HG02840 (cell line): ENCODE measurements around the gene DOHH.

ENCODE experiments used
- ATAC-seq: cut with Tn5 transposase; IDR thresholded peaks from one replicate; pipeline ENCODE4 v1.9.1; 2021; ENCODE audit warnings: mild to moderate bottlenecking, moderate library complexity, moderate number of reproducible peaks; ENCODE audit not compliant: unreplicated experiment, low FRiP score

Gene DOHH

DNA sequence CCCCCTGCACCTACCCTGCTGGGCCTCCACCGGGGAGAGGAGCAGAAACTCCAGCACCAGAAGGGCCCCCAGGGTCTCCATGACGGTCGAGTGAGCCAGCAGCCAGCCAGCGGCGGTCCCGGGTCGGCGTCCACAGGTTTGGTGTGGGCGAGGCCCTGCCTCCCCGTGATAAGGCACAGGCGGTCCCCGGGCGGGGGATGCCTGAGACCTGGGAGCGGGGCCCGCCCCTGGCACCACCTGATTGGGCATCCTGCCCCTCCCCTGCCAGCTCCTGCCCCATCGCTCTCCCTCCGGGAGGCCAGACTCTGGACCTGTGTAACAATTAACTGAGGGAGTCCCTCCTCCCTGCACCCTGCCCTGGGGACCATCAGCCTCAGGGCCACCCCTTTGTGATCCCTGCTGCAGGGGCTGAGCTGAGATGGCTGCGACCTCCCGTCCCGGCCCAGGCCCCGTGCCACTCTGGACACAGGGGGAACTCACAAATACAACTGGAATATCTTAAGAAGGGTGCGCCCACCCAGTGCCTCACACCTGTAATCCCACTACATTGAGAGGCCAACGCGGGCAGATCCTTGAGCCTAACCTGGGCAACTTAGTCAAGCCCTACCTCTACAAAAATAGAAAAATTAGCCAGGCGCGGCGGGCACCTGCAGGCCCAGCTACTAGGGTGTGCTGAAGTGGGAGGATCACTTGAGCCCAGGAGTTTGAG is 19.9 kb downstream of the DOHH start, which contains the start of gene SMIM24:
SMIM24 (minus strand) TSS at position 143 of the 709 bp plus-strand sequence; CDS start at position 81, 62 bp downstream.
- ATAC-seq, result no peak

DNA sequence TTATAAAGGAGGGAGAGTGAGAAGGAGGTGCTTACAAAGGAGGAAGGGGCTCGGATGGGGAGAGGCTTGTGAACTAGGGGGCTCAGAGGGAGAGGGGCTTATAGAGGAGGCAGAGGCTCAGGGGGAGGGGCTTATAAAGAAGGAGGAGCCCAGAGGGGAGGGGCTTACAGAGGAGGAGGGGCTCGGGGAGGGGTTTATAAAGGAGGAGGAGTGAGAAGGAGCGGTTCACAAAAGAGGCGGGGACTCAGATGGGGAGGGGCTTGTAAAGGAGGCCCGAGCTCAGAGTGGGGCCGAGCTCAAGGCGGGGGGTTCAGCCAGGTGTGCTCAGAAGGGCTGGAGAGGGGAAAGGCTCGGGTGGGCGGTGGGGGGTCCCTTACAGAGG is 20.6 kb downstream of the DOHH start:
- no peak for ATAC-seq

DNA sequence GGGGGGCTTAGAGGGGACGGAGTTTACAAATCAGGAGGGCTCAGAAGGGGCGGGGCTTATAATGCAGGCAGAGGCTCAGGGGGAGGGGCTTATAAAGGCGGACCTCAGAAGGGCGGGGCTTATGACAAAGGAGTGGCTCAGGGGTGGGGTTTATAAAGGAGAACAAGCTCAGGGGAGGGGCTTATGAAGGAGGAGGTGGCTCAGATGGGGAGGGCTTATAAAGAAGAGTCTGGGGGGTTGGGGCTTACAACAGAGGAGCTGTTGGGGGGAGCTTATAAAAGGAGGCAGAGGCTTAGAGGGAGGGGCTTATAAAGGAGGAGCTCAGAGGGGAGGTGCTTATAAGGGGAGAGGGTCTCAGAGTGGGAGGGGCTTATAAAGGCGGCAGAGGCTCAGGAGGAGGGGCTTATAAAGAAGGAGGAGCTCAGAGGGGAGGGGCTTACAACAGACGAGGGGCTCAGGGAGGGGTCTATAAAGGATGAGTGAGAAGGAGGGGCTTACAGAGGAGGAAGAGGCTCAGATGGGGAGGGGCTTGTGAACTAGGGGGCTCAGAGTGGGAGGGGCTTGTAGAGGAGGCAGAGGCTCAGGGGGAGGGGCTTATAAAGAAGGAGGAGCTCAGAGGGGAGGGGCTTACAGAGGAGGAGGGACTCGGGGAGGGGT is 21.2 kb downstream of the DOHH start:
- ATAC-seq, result no peak

DNA sequence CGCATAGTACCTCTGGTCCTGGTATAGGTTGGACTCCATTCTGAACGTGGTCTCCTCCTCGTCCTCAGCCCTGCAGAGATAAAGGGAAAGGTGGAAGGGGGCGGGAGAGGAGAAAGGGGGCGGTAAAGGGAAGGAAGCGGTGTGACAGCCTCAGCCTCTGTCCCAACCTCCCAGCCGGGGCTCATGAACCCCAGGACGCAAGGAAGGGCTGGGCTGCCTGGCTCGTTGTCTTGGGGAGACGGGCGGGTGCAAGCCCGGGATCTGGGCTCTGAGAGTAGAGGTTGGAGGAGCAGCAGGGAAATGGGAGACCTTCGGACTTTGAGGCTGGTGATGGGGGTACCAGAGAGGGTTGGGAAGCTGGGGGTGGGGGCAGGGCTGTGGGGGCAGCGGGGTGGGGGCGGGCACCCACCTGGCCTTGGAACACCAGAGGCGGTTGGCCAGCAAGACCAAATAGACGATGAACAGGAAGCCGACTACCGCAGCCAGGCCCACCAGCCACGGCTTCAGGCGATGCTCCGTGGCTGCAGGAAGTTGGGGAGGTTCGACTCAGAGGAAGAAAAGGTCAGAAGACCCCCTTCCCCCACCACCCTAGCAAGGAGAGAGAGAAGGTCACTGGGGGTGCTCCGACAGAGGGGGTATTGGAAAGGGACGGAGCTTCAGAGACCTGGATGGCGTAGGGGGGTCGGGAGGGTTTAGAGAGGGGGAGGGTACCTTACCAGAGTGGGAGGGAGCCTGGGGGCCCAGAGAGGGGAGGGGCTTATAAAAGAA is 21.9 kb downstream of the DOHH start:
- no peak for ATAC-seq

DNA sequence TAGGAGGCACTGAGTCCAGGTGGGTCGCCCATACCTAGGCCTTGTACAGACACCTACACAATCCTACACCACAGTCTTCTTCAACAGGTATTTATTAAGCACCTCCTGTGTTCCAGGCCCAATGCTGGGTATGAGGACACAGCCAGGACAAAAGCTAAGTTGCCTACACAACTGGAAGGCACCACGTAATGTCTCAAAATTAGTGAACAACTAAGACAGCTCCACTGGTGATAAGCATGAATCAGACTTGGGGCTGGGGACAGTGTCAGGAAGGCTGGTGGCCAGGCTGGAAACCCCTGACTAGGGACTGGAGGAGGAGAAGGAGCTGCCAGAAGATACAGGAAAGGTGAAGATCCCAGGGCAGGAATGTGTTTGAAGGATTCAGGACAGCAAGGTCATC is 22.5 kb downstream of the DOHH start:
- ATAC-seq, result no peak

DNA sequence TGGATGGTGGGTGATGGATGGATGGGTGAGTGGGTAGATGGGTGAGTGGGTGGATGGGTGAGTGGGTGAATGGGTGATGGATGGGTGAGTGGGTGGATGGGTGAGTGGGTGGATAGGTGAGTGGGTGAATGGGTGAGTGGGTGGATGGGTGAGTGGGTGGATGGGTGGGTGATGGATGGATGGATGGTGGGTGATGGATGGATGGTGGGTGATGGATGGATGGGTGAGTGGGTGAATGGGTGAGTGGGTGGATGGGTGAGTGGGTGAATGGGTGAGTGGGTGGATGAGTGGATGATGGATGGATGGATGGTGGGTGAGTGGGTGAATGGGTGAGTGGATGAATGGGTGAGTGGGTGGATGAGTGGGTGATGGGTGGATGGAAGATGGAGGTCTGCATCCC is 23.0 kb downstream of the DOHH start:
- ATAC-seq, result no peak

DNA sequence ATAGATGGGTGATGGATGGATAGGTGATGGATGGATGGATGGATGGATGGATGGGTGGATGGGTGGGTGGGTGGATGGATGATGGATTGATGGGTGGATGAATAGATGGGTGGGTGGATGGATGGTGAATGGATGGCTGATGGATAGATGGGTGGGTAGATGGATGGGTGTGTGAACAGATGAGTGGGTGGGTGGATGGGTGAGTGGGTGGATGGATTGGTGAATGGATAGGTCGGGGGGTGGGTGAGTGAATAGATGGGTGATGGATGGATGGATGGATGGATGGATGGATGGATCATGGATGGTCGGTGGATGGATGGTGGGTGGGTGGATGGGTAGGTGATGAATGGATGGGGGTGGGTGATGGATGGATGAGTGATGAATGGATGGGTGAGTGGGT is 23.6 kb downstream of the DOHH start:
- no peak for ATAC-seq

DNA sequence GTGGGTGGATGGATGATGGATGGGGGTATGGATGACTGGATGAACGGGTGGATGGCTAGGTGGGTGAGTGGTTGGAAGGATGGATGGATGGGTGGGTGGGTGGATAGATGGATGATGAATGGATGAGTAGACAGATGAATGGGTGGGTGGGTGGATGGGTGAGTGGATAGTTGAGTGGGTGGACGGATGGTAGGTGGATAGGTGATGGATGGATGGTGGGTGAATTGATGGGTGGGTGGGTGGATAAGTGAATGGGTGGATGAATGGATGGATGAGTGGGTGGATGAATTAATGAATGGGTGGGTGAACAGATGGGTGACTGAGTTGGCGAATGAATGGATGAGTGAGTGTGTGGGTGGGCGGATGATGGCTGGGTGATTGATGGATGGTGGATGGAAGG is 25.0 kb downstream of the DOHH start:
- ATAC-seq, result no peak

DNA sequence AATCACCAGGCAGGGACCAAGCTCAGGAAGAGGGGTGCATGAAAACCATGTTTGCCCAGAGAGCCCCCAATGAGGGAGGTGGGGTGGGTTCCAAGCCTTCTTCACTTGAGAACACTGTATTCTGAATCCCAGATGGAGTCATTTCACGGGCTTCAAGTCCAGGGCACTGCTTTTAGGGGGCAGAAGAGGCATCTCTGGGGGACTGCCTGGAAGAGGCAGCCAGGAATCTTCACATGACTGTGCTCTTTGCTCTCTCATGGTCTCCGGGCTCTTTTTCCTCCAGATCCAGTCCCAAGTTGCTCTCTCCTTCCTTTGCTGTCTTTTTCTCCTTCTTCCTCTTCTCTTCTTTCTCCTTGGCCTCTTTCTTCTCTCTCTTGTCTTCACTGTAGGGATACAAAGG is 25.9 kb downstream of the DOHH start:
- ATAC-seq, result no peak

DNA sequence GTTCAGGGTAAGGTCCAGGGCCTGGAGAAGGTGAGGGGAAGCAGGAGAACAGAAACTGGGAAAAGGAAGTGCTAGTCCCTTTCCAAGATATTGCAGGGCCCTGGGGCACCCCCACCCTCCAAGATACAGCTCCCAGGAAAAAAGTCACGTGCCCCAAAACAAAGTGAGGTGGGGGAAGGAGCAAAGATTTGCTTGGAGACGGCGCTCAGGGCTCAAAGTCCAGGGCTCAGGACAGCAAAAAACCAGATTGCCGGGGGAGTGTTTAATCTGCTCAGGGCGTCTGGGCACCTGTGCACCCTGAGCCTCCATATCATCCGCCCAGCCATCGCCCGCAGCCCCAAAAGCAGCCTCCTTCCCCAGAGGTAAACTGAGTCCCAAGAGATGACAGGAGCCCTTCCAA is 26.5 kb downstream of the DOHH start:
- ATAC-seq, result no peak

DNA sequence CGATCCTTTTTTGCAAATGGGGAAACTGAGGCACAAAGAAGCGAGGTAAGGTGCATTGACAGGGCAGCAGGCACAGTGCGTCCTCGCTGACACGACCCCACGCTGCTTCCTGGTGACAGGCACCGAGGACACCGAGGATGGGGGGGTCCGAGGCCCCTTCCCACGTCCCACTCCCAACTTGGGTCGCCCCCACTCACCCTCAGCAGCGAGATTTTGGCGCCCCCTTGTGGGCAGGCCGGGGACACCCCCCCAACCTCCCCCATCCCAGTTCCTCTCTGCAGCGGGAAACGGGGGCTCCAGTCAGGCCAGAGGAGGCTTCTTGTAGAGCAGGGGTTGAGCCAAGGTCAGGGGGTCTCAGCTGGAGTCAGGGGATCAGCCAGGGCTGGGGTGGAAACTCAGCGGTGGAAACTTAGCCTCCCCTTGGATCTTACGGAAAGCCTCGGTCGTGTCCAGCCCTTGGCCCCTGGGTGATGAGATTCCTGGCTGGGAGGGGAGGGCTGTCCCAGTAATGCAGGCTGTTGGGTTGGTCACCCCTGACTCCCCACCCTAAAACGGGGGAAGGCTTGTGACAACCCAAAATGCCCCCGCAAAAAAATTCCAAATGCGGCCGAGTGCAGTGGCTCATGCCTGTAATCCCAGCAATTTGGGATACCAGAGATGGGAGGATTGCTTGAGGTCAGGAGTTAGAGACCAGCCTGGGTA is 28.4 kb downstream of the DOHH start:
- no peak for ATAC-seq

DNA sequence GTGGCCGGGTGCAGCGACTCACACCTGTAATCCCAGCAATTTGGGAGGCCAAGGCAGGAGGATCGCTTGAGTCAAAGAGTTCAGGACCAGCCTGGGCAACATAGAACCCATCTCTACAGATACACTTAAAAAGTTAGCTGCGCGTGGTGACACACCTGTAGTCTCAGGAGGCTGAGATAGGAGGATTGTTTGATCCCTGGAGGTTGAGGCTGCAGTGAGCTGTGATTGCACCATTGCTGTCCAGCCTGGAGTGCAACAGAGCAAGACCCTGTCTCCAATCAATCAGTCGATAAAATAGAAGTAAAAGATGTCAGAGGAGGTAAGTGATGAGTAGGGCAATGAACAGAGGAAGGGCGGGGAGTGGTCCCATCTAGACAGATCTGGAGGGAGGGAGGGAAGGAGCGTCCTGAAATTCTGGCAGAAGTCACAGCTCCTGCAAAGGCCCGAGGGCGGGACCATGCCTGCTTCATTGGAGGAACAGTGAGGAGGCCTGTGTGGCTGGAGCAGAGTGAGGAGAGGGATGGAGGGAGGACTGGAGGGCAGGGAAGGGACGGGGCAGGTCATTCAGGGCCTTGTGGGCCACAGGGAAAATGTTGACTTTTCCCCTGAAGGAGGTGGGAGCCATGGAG is 29.9 kb downstream of the DOHH start:
- ATAC-seq, result no peak

DNA sequence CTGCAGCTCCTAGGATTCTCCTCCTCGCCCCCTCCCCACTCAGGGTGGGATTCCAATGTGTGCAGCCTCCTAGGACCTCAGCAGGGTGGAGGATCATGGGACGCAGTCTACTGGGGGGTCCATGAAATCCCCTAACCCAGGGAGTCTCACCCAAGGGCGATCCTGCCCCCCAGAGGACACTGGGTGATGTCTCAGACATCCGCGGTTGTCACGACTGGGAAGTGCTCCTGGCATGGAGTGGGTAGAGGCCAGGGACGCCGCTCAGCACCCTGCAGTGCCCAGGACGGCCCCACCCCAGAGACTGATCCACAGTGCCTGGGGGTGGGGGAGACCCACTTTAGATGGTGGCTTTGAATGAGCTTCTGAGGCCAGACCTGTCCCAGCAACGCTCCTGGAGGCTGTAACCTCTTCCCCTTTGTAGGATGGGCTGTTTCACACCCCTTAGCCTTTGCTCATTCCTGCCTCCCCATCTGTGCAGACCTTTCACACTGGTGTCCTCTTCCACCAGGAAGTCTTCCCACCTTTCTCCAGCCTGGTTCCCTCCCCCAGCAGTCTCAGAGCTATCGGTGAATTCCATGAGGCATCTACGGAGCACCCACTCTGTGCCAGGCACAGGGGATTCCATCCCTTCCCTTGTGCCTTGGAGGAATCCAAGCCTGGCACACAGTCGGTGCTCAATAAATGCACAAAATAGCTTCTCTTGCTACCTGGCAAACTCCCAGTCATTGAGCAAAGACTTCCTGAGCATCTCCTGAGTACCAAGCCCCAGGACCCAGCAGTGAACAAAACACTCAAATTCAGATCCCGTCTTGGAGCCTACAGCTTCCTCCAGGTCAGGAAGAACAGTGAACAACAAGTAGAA is 30.6 kb downstream of the DOHH start:
- no peak for ATAC-seq

DNA sequence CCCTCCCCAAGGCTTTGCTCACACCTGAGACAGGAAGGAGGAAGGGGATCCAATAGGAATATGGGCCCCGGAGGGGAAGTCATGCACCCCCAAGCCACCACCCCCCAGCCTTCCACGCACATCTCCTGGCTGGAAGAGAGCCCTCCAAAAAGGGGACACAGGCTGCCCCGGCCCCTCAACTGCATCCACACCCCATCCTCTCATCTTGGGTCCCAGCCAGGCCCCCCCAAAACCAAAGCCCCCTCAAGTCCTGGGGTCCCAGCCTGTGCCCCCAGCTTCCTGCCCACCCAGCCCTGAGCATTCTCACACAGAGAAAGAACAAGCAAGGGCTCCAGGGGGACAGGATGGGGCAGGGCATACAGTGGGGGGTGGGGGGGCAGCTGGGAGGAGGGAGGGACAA is 32.3 kb downstream of the DOHH start:
- ATAC-seq, result no peak

DNA sequence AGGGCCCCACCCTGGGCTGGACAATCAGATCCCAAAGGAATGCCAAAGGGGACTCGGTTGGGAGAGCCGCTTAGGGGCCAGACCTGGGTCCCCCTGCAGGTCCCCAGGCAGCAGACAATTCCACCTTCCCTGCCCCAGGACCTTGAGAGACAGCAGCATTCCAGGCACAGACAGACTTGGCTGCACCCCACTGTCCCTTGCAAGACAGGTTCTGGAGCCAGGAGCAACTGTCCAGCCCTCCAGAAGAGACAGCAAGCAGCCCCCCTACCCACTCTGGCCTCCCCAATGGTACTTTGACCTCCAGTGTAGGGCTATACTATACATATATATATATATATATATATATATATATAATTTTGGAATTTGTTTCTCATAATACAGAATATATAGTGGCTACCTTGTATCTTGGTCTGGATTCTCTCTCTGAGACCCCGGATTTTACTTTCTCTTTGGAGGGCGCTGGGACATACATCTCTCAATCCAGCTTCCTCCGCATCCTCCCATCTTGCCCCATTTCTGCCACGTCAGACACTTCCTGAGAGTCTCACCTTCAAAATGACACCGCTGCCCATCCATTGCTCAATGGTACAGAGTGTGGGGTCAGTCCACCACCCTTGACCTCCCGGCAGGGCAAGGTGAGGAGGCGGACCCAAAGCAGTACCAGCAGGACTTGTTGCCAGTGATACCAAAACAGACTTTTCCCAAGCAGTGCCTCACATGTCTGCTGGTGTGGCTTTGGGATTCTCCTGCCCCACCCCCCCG is 32.9 kb downstream of the DOHH start:
- ATAC-seq, result no peak

DNA sequence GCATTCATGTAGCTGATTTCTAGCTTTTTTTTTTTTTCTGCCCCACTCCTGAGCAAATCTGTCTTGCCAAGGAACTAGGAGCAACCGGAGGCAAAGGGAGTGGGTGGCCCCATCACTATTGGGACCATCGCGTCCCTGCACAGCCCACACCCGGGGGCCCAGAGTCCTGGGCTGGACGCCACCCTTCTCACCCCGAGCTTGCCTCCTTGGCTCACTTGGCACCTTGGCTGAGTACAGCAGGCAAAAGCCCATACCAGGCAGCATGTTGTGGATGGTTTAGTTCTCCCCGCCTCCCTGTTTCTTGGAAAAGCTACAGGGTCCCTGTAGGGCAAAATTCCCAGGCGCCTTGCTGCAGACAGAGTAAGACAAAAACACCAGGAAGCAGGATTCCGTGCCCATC is 33.8 kb downstream of the DOHH start:
- ATAC-seq, result no peak

DNA sequence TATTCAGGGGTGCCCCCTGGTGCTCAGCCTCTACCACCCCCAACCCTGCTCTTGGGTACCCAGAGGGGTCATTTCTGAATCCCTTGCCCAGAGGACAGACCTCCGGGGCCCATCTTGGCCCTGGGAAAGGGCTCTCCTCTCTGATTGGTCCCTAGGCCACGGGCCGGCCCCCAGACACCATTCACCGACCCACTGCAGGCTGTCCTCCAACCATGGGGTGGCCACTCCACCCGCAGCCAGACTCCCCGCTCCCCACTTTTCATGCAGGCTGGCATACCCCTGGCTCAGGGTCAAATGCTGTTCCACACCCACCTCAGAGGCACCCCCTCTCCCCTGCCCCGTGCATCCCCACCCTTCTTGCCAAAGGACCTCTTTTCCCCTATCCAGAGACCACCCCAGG is 34.9 kb downstream of the DOHH start:
- ATAC-seq, result no peak

DNA sequence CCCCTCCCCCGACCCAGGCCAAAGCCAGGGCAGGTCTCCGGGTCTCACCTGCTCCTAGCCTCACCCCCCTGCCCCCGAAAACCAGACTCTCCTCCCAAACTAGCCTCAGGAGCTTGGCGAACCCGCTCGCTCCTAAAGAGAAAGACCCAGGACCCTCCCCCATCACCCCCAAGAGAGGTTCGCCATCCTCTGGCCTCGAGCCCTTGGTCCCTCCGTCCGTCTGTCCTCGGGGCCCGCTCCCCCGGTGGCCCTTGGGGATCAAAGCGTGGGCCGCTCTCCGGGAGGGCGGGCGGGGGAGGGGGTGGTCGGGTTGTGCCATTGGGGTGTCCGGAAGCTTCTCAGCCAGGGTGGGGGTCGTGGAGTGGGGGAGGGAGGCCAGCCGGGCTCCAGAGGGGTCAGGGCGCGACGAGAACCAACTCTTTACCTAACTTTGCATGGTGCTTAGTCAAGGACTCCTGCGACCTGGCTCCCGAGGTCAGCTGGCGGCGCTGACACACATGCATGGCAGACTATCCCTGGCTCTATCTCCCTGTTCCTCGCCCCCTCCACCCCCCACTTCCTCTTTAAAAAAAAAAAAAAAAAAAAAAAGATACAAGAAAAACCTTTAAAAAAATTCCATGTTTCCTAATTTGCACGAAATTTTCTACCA is 35.8 kb downstream of the DOHH start:
- ATAC-seq, result no peak
